HFF-Myc (cell line): ENCODE measurements around the gene ADARB2.

ENCODE experiments used
- DNase-seq: peaks from one replicate; pipeline ENCODE4 v3.0.0-alpha.2; 2011; ENCODE audit warnings: low read depth; ENCODE audit errors: extremely low read depth
- H3K4me3 ChIP-seq: replicated peaks from 2 replicates; pipeline ENCODE4 v1.5.1; 2011; ENCODE audit warnings: low read depth, mild to moderate bottlenecking, control low read depth, low read length
- TF ChIP-seq, protein P1 (sequence below): IDR thresholded peaks from 2 replicates; pipeline ENCODE4 v1.5.1; 2012; ENCODE audit warnings: mild to moderate bottlenecking, low read depth, low read length, control low read depth; ENCODE audit errors: missing control alignments

ADARB2 gene

DNA sequence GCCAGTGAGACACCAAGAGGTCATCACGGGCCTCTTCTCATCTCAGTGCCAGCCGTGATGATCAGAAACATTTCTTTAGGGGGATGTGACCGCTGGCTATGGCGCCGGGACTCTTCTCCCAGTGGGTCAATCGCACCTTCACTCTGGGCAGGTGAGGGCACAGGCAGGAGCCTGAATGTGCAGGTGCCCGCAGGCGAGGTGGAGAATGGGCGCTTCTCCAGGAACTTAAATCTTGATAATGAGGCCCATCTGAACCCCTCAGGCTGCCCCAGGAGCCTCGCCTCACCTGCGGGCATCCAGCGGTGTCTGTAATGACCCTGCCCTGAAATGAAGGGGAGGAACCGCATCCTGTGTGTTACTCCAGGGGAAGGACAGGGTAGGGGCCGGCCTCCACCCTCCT is 204.7 kb downstream of the ADARB2 start:
- TF ChIP-seq, protein P1, sequence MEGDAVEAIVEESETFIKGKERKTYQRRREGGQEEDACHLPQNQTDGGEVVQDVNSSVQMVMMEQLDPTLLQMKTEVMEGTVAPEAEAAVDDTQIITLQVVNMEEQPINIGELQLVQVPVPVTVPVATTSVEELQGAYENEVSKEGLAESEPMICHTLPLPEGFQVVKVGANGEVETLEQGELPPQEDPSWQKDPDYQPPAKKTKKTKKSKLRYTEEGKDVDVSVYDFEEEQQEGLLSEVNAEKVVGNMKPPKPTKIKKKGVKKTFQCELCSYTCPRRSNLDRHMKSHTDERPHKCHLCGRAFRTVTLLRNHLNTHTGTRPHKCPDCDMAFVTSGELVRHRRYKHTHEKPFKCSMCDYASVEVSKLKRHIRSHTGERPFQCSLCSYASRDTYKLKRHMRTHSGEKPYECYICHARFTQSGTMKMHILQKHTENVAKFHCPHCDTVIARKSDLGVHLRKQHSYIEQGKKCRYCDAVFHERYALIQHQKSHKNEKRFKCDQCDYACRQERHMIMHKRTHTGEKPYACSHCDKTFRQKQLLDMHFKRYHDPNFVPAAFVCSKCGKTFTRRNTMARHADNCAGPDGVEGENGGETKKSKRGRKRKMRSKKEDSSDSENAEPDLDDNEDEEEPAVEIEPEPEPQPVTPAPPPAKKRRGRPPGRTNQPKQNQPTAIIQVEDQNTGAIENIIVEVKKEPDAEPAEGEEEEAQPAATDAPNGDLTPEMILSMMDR: no peak
- DNase-seq: no peak

DNA sequence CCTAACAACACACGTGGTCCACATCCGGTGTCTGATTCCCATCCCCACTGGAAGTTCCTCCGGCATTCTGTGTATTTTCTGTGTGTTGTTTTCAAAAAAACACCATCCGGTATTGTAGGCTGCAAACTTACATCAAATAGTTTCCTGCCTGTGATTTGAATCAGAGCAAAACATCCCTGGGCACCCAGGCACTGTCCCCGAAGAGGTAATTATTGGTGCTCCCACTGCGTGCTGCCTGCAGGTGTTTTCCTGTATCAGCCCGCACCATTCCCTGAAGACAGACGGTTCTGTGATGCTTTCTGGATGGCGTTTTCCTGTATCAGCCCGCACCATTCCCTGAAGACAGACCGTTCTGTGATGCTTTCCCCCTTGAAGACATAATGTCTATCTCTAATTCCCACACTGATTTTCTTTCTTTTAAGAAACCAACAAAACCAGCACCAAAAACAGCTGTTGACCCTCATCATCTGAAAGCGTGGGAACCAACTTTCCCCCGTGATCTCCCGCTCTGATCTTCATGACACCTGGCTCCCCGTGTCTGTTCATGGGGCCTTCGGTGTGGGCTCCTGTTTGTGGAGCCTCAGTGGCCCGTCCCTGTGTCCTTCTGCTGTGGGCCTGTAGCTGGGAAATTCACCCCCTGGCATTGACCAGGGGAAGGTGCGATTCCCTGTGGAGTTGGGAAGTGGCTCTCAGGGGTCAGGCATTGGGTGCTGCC is 205.3 kb downstream of the ADARB2 start:
- H3K4me3 ChIP-seq: no peak overlapping the region
- DNase-seq: no peak
- TF ChIP-seq, protein P1: no peak

More for the DNA sequence above, 204.7 kb downstream of the ADARB2 start:
- H3K4me3 ChIP-seq: no peak overlapping the region

DNA sequence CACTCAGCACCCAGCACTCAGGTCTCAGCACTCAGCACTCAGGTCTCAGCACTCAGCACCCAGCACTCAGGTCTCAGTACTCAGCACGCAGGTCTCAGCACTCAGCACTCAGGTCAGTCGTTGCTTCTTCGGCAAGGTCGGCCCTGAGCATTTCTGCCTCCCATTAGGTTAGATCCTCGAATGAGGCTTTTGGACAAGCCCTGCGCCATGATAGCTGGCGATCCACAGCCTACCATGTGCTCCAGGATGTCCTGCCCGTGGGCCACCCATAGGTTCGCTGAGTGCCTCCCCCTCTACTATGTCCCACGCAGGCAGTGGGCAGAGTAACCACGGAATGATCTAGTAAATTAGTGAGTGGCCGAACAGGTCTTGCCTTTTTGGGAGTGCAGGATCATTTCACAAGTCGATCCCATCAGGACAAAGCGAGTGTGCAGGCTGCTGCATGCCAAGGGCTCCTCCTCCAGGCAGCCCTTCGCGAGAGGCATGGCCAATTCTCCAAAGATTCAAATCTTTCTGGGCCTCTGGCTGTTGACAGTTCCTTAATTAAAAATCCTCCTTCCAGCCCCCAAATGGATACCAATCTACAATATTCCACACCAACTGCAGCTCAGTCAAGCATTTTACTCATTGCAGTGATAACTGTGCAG is 206.3 kb downstream of the ADARB2 start:
- H3K4me3 ChIP-seq: no peak overlapping the region
- DNase-seq: no peak
- TF ChIP-seq, protein P1: no peak

DNA sequence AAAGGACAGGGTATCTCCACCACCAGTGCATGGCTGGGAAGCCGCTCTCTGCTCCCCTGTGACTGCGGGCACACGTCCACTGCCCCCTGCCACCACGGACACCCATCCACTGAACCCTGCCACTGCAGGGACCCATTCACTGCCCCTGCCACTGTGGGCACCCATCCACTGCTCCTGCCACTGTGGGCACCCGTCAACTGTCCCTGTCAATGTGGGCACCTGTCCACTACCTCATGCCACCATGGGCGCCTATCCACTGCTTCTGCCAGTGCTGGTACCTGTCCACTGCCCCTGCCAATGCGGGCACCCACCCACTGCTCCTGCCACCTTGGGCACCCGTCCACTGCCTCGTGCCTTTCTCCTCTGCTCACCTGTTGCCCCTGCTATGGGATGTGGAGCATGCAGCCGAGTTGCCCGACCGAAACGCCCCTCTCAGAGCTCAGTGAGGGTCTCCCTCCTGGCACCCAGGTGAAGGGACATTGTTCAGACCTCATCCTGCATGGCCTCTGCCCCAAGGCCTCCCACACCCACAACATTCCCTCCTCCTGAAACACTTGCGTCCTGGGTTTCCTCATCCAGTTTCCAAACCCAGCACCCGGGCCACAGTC is 207.4 kb downstream of the ADARB2 start:
- no peak overlapping the region for H3K4me3 ChIP-seq
- TF ChIP-seq, protein P1: no peak
- DNase-seq: no peak

DNA sequence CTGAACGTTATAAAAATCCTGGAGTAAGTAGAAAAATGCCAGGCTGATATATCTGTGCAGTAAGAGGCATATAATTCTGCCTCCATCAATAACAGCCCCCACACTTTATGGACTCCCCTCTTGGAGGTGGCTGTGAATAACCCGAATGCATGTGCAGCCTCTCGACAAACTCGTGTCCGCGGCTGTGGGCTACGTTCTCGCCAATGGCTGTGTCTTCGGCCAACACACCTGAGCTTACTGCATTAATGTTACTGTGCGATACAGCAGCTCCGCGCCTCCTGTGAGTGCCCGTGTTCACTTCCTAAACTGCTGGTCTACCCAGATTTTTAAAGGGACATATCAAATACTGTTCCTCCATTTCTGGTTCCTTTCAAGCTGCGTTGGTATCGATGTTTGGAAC is 209.4 kb downstream of the ADARB2 start:
- TF ChIP-seq, protein P1: no peak
- no peak overlapping the region for H3K4me3 ChIP-seq
- DNase-seq: no peak

DNA sequence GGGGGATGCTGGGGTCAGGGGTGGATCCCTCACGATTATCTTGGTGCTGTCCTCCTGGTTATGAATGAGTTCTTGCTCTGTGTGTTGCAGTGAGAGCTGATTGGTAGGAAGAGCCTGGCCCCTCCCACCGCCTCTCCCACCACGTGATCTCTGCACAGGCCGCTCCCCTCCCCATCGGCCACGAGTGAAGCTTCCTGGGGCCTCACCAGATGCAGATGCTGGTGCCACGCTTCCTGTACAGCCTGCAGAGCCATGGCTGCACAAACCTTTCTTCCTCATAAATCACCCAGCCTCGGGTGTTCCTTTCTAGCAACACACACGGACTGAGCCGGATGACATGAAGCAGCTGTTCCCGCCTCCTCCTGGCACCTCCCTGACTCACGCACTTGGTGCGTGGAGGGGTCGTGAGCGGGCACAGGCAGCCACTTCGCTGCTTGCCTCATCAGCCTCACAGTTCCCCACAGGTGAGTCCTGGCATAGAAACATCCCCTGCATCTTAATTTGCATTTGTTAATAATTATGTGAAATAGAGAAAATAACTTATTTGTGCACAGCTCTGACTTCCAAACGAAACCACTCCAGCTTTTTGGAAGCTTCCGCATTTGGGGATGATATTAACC is 210.8 kb downstream of the ADARB2 start:
- TF ChIP-seq, protein P1: no peak
- no peak for DNase-seq
- no peak overlapping the region for H3K4me3 ChIP-seq
